H1 (cell line): ENCODE measurements around the gene ANKS1B. TPM values are rescaled to one million over a fixed set of nuclear protein-coding genes. Genes with fewer than 3 reads are reported as not detected.

ENCODE experiments used
- CTCF ChIA-PET: fragments of 300-600 bp; sonication (Branson Sonifier 250); formaldehyde crosslinking; loops from one replicate; lab custom pipeline; 2021; ENCODE audit not compliant: partially characterized antibody; lab: Charles Lee
- POLR2A ChIA-PET: fragments of 300-600 bp; sonication (Branson Sonifier 250); formaldehyde crosslinking; loops from one replicate; lab custom pipeline; 2021; ENCODE audit warnings: inconsistent platforms; ENCODE audit not compliant: partially characterized antibody; lab: Charles Lee
- DNase-seq, 2 experiments: peaks; one replicate each; pipeline versions ENCODE4 v3.0.0 to v3.0.0-alpha.2; 2010 to 2022; ENCODE audit warnings: low spot score in 2 of 2, low read depth in 1 of 2, mixed read lengths in 1 of 2
- FAIRE-seq: peaks from 2 replicates; lab custom pipeline; 2011; peaks lifted over from hg19 to GRCh38; lab: Jason Lieb, UNC
- H2AFZ ChIP-seq: 2 replicates; pipeline ENCODE4 v1.8.1; 2012; ENCODE audit warnings: low read length, inconsistent platforms
- H2AK5ac ChIP-seq: 2 replicates; pipeline ENCODE4 v1.6.1; 2013; ENCODE audit warnings: low read depth, low read length
- H2BK120ac ChIP-seq: replicated peaks from 2 replicates; pipeline ENCODE3; 2013; ENCODE audit warnings: low read depth, low read length, inconsistent platforms
- H2BK12ac ChIP-seq: 2 replicates; pipeline ENCODE4 v1.6.1; 2013; ENCODE audit warnings: low read depth, low read length
- H2BK15ac ChIP-seq: 2 replicates; pipeline ENCODE4 v1.6.1; 2013; ENCODE audit warnings: low read length
- H2BK20ac ChIP-seq: 2 replicates; pipeline ENCODE4 v1.6.1; 2013; ENCODE audit warnings: low read length
- H2BK5ac ChIP-seq: 2 replicates; pipeline ENCODE4 v1.6.1; 2013; ENCODE audit warnings: low read depth, low read length
- H3K14ac ChIP-seq: 2 replicates; pipeline ENCODE4 v1.6.1; 2013; ENCODE audit warnings: inconsistent platforms; ENCODE audit not compliant: insufficient read length
- H3K18ac ChIP-seq: 2 replicates; pipeline ENCODE4 v1.6.1; 2013; ENCODE audit warnings: low read length; ENCODE audit errors: extremely low read depth
- H3K23ac ChIP-seq: 2 replicates; pipeline ENCODE4 v1.6.1; 2013; ENCODE audit warnings: inconsistent platforms; ENCODE audit not compliant: insufficient read length
- H3K23me2 ChIP-seq: 2 replicates; pipeline ENCODE4 v1.6.1; 2013; ENCODE audit warnings: low read depth, low read length
- H3K27ac ChIP-seq: 2 replicates; pipeline ENCODE4 v1.6.1; 2011; ENCODE audit warnings: low read depth, low read length, inconsistent platforms
- H3K27me3 ChIP-seq, 4 experiments: replicated peaks in 1 of 4; 1 replicate in 1 of 4; 2 replicates in 3 of 4; pipeline versions ENCODE4 v1.6.1 to v1.8.1; 2011 to 2013; ENCODE audit warnings: low read length in 3 of 4, mild to moderate bottlenecking in 3 of 4, inconsistent platforms in 2 of 4, mixed read lengths in 2 of 4, moderate library complexity in 1 of 4; ENCODE audit not compliant: control insufficient read depth in 3 of 4, insufficient read depth in 3 of 4; ENCODE audit errors: extremely low read depth in 1 of 4
- H3K36me3 ChIP-seq, 4 experiments: 2 replicates each; pipeline versions ENCODE4 v1.6.1 to v1.8.1; 2011 to 2013; ENCODE audit warnings: mild to moderate bottlenecking in 4 of 4, low read length in 3 of 4, moderate library complexity in 2 of 4, control low read depth in 1 of 4, inconsistent platforms in 1 of 4; ENCODE audit not compliant: insufficient read depth in 4 of 4, control insufficient read depth in 2 of 4
- H3K4ac ChIP-seq: replicated peaks from 2 replicates; pipeline ENCODE3; 2013; ENCODE audit warnings: low read length, low read depth, mixed read lengths, inconsistent platforms; ENCODE audit not compliant: insufficient read length
- H3K4me1 ChIP-seq, 4 experiments: replicated peaks in 1 of 4; 1 replicate in 1 of 4; 2 replicates in 3 of 4; pipeline versions ENCODE4 v1.6.1 to v1.8.1; 2011 to 2013; ENCODE audit warnings: low read length in 3 of 4, inconsistent platforms in 2 of 4, mixed read lengths in 1 of 4; ENCODE audit not compliant: insufficient read depth in 4 of 4, control insufficient read depth in 3 of 4
- H3K4me2 ChIP-seq, 2 experiments: 2 replicates each; pipeline versions ENCODE4 v1.6.1 to v1.8.1; 2011 to 2013; ENCODE audit warnings: low read depth in 2 of 2, low read length in 2 of 2, control low read depth in 1 of 2, inconsistent platforms in 1 of 2, mild to moderate bottlenecking in 1 of 2; ENCODE audit not compliant: insufficient read depth in 1 of 2
- H3K4me3 ChIP-seq, 4 experiments: fragments of 200-600, 300-600 bp in 1 of 4; sonication (generic), shearing (Covaris generic), sonication (Bioruptor Twin) in 1 of 4; 2 replicates each; pipeline versions ENCODE4 v1.5.1 to v1.8.1; 2011 to 2016; ENCODE audit warnings: low read length in 4 of 4, low read depth in 3 of 4, control low read depth in 2 of 4, inconsistent platforms in 2 of 4, mild to moderate bottlenecking in 2 of 4, mixed read lengths in 1 of 4, moderate library complexity in 1 of 4; ENCODE audit not compliant: insufficient read depth in 2 of 4; ENCODE audit errors: extremely low read depth in 1 of 4
- H3K56ac ChIP-seq: replicated peaks from 2 replicates; pipeline ENCODE3; 2013; ENCODE audit warnings: low read depth, mild to moderate bottlenecking, mixed read lengths, low read length, inconsistent platforms; ENCODE audit not compliant: insufficient read length
- H3K79me1 ChIP-seq: 2 replicates; pipeline ENCODE4 v1.6.1; 2013; ENCODE audit warnings: low read depth, low read length, control low read depth
- H3K79me2 ChIP-seq, 2 experiments: 2 replicates each; pipeline versions ENCODE4 v1.6.1 to v1.8.1; 2012 to 2013; ENCODE audit warnings: low read length in 2 of 2, mild to moderate bottlenecking in 2 of 2, inconsistent platforms in 1 of 2; ENCODE audit not compliant: insufficient read depth in 2 of 2, control insufficient read depth in 1 of 2
- H3K9ac ChIP-seq, 4 experiments: replicated peaks in 1 of 4; 1 replicate in 1 of 4; 2 replicates in 3 of 4; pipeline versions ENCODE4 v1.6.1 to v1.8.1; 2011 to 2013; ENCODE audit warnings: low read depth in 3 of 4, low read length in 3 of 4, control low read depth in 2 of 4, mild to moderate bottlenecking in 2 of 4, moderate library complexity in 2 of 4, inconsistent platforms in 1 of 4; ENCODE audit errors: extremely low read depth in 1 of 4
- H3K9me3 ChIP-seq, 2 experiments: 2 replicates each; pipeline versions ENCODE4 v1.6.1 to v1.8.1; 2012 to 2013; ENCODE audit warnings: mild to moderate bottlenecking in 2 of 2, moderate library complexity in 2 of 2, control low read depth in 1 of 2, inconsistent platforms in 1 of 2, low read depth in 1 of 2, low read length in 1 of 2, mixed read lengths in 1 of 2; ENCODE audit not compliant: insufficient read depth in 2 of 2
- H4K20me1 ChIP-seq, 2 experiments: replicated peaks in 1 of 2; 2 replicates each; pipeline versions ENCODE3 to v1.8.1; 2011 to 2013; ENCODE audit warnings: inconsistent platforms in 2 of 2, low read length in 2 of 2, mild to moderate bottlenecking in 1 of 2; ENCODE audit not compliant: insufficient read depth in 2 of 2, control insufficient read depth in 1 of 2
- H4K5ac ChIP-seq: 2 replicates; pipeline ENCODE4 v1.6.1; 2013; ENCODE audit warnings: low read length, low read depth, mixed read lengths, inconsistent platforms; ENCODE audit not compliant: insufficient read length
- H4K8ac ChIP-seq: 2 replicates; pipeline ENCODE4 v1.8.0; 2013; ENCODE audit warnings: mild to moderate bottlenecking, moderate library complexity, low read length, inconsistent platforms; ENCODE audit not compliant: insufficient read depth; ENCODE audit errors: extremely low read depth
- H4K91ac ChIP-seq: replicated peaks from 2 replicates; pipeline ENCODE3; 2013; ENCODE audit warnings: low read length, mixed read lengths, inconsistent platforms; ENCODE audit not compliant: insufficient read length
- YY1 ChIP-seq: IDR thresholded peaks from 2 replicates; pipeline ENCODE4 v1.6.1; 2011; ENCODE audit warnings: low read depth, mild to moderate bottlenecking, low read length
- WGBS, 2 experiments: shearing (Covaris generic) in 1 of 2; methylation state at CpG; one replicate each; pipeline versions ENCODE4 v1.1.6 to v1.1.7; 2013 to 2015; ENCODE audit warnings: low lambda C conversion rate in 2 of 2, mixed read lengths in 2 of 2, inconsistent platforms in 1 of 2, low coverage in 1 of 2, missing lambda C conversion rate in 1 of 2; ENCODE audit not compliant: insufficient replicate concordance in 2 of 2, insufficient coverage in 1 of 2, insufficient read length in 1 of 2; ENCODE audit errors: extremely low coverage in 1 of 2, missing lambda C conversion rate in 1 of 2; 5-methylcytosine and 5-hydroxymethylcytosine counted together
- polyA plus RNA-seq, 7 experiments: library from polyadenylated mRNA; depleted of rRNA in 3 of 7; stranded (reverse) in 5 of 7; unstranded in 2 of 7; fragments of >200 nt in 5 of 7; fragments of 200-250 nt in 2 of 7; gene quantifications; 1 replicate in 5 of 7; 2 replicates in 1 of 7; 4 replicates in 1 of 7; pipeline versions ENCODE4 v1.2.1 to v1.2.3, GENCODE V29; 2011 to 2013; ENCODE audit warnings: missing spikeins in 2 of 7, mixed read lengths in 2 of 7
- total RNA-seq: library from RNA; stranded (reverse); fragmentation: NEBNext Ultra II Directional; extraction: Animal tissue kit (Norgen Biotek cat#: 25700); gene quantifications from 2 replicates; pipeline ENCODE4 v1.2.1, GENCODE V29; 2021

Gene ANKS1B
- total and polyA plus RNA-seq, 2 of the 8 experiments (the other 6 are each of a cell fraction or from before 2014, with no cell fraction given) = 2.7 to 6.1 TPM

GRCh38 chr12:99383258-99383657, 601.5 kb downstream of the ANKS1B start:
- no peak for DNase-seq
- CTCF ChIA-PET = interaction anchor here (1.1 to 11.5 kb wide), 4 partner anchors 8 to 427 kb away, joined by 3 to 102 read pairs (median 6); no protein-coding TSS in a partner anchor
- Histone ChIP-seq H2AK5ac (no peak overlapping the region), H3K9me3 (no peaks in the 10 kb centered on the region; a peak in 1 of 4 replicates), H3K27me3 (no peaks in the 10 kb centered on the region), H3K56ac (no peak overlapping the region), H4K91ac (no peak overlapping the region), H3K4me1 (no peaks in the 10 kb centered on the region), H3K23me2 (no peaks in the 10 kb centered on the region), H4K5ac (no peak overlapping the region), H3K79me2 (no peaks in the 10 kb centered on the region), H3K36me3 (no peaks in the 10 kb centered on the region), H2BK15ac (no peak overlapping the region), H2BK12ac (no peak overlapping the region), H3K79me1 (no peaks in the 10 kb centered on the region), H2AFZ (no peak overlapping the region), H2BK120ac (no peak overlapping the region), H3K4me2 (no peak overlapping the region), H3K14ac (no peak overlapping the region), H3K9ac (no peak overlapping the region), H2BK5ac (no peak overlapping the region), H4K20me1 (no peaks in the 10 kb centered on the region), H3K27ac (no peak overlapping the region), H4K8ac (no peak overlapping the region), H2BK20ac (no peak overlapping the region), H3K4ac (no peak overlapping the region), H3K18ac (no peak overlapping the region), H3K4me3 (no peak overlapping the region), H3K23ac (no peak overlapping the region)
- TF ChIP-seq YY1 = no peak
- no peak for FAIRE-seq
- POLR2A ChIA-PET = no interaction called here
- 93% methylated on average over 4 of the region's 4 CpGs; no CpG with 5 or more reads in 1 of the 2 experiments for WGBS, 2 experiments
